HPDE6-E6E7 (cell line): Measurements from ENCODE around the gene ZNF516.
"Not testable (repeated sequence)": the region's sequence is repeated elsewhere in the genome, so short reads cannot be mapped to it uniquely, and the experiment has no call there.

Experiments used
- DNase-seq: peaks from one replicate; pipeline ENCODE4 v3.0.0; 2011; ENCODE audit warnings: missing footprints; ENCODE audit errors: extremely low spot score

The ZNF516 gene

DNA sequence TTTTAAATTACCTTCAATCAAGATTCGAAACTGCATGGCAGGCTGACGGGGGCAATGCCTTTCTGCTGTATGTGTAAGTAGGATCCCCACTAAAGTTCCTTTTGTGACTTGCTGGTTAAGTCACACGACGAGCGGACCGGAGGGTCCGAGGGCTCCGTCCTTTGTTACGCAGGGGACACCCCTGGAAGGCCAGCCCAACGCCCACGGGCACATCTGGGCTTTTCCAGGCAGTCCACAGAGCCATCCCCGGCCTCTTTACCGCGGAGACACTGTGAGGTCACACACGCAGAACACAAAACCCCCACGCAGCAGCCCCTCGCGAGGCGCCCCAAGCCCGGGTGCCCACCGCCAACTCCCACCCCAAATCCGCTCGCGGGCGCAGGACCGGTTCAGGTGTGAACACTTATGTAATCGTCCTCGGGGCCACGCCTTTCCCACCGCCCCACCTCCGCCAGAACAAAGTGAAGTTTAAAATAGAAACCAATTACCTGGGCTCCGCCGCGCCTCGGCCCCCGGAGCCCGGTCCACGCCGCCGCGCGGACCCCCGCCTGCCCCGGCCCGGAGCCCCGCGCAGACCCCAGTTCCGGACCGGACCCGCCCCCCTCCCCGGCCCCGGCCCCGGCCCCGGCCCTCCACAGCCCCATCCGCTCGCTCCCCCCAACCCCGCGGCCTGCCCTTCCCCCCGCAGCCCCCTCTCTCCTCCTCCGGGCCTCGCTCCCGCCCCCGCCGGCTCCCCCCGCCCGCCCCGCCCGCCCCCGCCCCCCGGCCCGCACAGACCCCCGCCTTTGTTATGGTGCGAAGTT lies 4.2 kb downstream of the ZNF516 start:
- peak; percentile 62 for DNase-seq

GRCh38 chr18:76490033-76490432 lies 5.0 kb downstream of the ZNF516 start:
- DNase-seq, result no peak

DNA sequence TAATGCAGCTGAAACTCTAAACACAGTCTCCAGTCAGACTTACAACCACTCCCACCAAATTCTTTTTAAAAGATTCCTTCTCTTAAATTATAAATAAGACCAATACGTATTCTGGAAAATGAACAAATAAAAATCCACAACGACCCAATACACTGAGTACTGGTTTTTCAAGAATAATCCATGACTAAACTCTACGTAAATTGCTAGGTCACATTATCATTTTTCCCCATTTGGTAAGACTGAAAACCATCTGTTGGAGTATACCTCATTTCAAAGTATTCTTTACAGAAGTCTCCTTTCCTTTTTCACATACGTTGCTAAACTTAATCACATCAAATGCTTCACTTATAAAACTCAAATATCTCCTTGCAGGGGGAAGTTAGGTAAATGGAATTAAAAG lies 6.0 kb downstream of the ZNF516 start:
- DNase-seq, result no peak

DNA sequence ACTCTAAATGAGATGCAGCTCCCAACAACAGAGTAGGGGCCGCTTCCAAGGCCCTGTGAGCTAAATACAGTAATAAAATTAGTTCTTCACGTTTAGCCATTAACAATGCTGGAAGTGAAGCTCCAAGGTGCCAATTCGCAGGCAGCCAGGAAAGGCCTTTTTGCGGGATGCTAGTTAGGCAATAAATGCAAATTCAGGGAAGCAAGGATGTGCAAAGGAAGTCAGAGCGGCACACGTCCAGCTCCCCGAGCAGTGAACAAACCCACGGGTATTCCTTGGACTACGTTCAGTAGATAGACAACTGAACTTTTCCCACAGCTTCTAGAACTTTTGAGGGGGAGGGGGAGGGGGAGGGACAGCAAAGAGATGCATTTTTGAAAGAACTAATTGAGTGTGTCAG lies 6.9 kb downstream of the ZNF516 start:
- DNase-seq, result no peak

DNA sequence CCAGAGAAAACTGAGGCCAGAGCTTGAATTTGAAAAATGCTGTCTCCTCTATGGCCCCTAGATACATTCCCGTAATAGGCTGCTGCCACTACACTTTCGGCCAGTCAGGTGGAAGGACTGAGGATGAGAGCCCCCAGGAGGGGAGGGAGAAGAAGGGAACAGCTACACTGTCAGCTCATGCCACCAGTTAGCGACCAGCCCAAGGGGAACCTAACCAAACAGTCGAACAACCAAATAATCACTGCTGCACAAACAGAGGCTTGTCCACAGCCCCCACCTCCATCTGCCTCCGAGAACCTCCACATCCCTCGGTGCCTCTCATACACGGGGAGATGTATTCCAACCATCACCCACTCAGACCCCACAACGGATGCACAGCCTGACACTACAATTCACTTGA lies 7.3 kb downstream of the ZNF516 start:
- DNase-seq, result no peak

- DNase-seq, result no peak
Observed at GRCh38 chr18:76487070-76487469, 8.0 kb downstream of the ZNF516 start.

DNA sequence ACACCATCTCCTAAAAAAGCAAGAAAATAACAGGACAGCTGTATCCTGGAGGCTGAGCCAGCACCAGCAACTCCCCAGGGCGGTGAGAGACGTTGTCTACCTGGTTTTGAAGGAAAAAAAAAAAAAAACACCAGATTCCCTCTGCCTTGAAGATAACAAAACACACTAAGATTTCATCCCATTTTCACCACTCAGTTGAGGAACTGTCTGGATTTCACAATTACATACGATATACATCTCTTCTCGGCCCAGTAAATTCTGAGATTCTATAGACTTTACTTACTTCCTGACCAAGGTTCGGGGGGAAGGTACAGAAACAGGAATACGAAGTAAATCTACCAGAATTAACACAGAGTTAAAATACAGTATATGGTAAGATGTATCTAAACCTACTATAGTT lies 8.5 kb downstream of the ZNF516 start:
- DNase-seq, result no peak

GRCh38 chr18:76486038-76486437 lies 9.0 kb downstream of the ZNF516 start:
- no peak for DNase-seq

GRCh38 chr18:76484749-76485387 lies 10.2 kb downstream of the ZNF516 start:
- DNase-seq, result no peak

DNA sequence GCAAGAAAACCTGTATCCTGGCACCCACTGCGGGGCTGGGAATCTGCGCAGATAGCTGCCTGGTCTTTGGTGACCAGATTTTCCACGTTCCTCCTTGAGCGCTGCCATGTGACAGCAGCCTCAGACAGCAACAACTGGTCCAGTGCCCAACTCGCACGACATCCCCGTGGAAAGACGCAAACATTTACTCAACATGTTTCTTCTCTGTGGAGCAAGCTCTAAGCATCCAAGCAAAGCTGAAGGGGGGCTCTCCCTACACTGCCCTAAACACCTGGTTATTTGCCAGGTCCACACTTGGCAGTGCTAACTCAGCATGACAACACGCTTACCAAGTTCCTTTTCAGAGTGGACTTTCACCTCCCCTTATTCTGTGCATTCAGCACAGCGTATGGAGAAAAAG lies 11.3 kb downstream of the ZNF516 start:
- DNase-seq, result no peak

- no peak for DNase-seq
Observed at GRCh38 chr18:76482971-76483691, 11.9 kb downstream of the ZNF516 start.

DNA sequence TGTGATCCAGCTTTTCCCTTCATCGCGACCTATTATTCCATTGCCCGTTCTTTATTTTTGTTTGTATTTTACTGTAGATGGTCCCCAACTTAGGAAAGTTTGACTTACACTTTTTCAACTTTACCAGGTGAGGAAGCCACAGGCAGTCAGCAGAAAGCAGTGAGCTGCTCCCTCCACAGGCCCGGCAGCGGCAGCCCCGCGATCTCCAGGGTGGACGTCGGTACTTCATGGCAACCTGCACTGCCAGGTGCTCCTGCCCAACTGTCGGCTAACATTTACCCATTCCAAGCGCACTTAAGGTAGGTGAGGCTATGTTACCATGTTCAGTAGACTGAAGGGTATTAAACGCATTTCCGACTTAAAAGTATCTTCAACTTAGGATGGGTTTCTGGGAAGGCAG lies 12.8 kb downstream of the ZNF516 start:
- no peak for DNase-seq

DNA sequence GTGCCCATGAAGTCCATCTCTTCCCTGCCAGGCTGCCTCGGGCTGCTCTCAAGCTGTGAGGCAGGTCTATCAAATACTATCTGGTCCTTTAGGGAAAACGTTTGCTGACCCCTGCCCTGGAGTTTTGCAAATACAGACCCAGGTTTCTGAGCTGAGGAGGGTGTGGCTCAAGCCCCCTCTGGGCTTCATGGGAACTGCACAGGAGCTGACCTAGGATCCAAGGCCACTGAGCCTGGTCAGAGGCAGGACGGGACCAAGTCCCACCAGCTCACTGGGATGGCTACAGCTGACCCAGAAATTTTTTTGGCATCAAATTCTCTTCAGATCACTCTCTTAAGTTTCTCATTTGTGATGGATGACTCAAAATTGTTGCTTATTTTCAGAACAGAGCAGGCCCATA lies 14.1 kb downstream of the ZNF516 start:
- no peak for DNase-seq

GRCh38 chr18:76479351-76480238 lies 15.4 kb downstream of the ZNF516 start:
- no peak for DNase-seq

DNA sequence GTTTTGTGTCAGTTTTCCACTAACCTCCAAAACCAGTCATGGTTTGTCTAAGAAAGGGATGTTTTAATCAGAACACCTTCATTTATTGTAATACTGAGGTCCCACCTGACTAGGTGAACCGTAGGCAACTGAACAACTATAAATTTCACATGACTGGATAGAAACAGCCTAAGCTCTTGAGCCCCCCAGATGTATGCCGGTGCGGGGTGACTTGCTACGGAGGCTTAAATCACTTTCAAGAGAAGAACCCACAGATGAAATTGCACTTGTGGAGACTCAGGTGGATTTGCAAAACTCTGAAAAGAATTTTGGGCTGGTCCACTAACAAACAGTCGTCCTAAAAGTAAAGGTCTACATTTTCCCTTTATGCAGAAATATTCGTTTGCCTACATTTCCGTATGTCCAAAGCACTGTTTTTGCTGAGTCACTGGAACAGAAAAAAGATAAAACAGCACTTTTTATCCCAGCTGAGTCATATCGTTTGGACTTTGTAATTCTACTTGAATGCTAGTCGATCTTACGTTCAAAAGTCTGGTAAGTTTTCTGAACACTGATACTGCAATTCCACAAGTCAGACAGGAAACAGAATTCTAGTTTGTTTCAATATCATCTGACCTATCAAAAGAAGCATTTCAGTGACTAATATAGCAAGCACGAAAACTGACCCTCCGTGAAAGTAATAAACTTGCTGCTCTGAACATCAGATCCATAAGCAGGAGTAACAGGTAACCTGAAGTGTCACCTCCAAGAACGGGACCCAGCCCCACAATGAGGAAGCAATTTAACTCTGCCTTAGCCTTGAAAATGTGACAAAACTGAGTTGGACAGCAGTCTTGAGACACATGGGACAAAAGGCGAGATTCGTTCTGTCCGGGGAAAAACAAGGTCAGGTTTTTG lies 18.1 kb downstream of the ZNF516 start:
- peak; percentile 43 for DNase-seq

- DNase-seq, result no peak
Observed at GRCh38 chr18:76475450-76476194, 19.4 kb downstream of the ZNF516 start.

- DNase-seq, result no peak
Observed at GRCh38 chr18:76474824-76475223, 20.2 kb downstream of the ZNF516 start.

- DNase-seq, result not testable (repeated sequence)
Observed at GRCh38 chr18:76473521-76473920, 21.5 kb downstream of the ZNF516 start.

DNA sequence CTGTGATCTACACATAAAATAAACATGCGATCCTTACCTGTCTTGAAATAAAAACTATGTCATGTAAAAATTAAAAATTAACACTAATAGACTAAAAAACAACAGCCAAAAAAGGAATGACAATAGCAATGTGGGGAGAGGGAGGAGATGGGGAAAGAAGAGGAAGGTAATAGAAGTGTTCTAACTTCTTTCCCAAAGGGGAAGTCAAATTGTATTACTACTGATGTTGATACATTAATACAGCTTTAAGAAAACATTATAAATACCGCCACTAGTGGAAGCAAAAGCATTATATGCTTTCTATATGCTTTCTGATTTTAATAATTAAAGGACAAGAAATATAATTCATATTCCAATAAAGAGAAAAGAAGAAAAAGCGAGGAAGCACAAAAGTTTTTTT lies 22.2 kb downstream of the ZNF516 start:
- DNase-seq, result no peak

DNA sequence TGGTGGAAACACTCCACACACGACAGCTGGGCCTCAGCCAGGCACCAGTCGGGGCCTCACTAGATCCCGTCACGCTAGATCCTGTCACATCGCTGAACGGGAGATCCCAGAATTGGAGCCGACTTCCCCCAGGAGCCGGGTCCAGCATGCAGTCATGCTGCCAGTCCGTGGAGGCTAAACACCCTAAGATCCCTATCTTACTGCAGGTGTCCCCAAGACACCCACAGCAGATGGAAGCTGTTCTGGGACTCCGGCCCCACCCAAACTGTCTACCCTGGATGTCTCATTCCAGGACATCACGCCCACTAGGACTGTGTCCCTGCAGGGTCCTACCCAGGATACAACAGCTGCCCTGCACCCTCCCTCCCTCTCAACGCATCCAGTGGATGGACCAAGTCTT lies 23.4 kb downstream of the ZNF516 start:
- DNase-seq, result no peak
